NT2/D1 (cell line): ENCODE results near the gene ITPR2.

Experiments used
- SUZ12 ChIP-seq: IDR thresholded peaks from 2 replicates; pipeline ENCODE4 v1.6.1; 2011; ENCODE audit not compliant: insufficient read length, insufficient read depth; ENCODE audit errors: extremely low read depth
- YY1 ChIP-seq: IDR thresholded peaks from 2 replicates; pipeline ENCODE4 v1.6.1; 2011; ENCODE audit not compliant: insufficient read length, insufficient read depth
- ZNF274 ChIP-seq: IDR thresholded peaks from 2 replicates; pipeline ENCODE4 v1.6.1; 2011; ENCODE audit warnings: mild to moderate bottlenecking, low read depth, low read length

- TF ChIP-seq YY1 (no peak), ZNF274 (no peak), SUZ12 (no peak)
These were observed 252.4 kb downstream of the ITPR2 start for GRCh38 chr12:26580619-26581018.
